IPS-15b (cell line): ENCODE results near the gene OR2W3.

Experiments
- H3K27me3 ChIP-seq: one replicate; pipeline ENCODE4 v1.6.1; 2013; ENCODE audit warnings: low read length; ENCODE audit not compliant: control insufficient read depth, insufficient read depth
- H3K36me3 ChIP-seq: one replicate; pipeline ENCODE4 v1.6.1; 2013; ENCODE audit warnings: low read length; ENCODE audit not compliant: control insufficient read depth, insufficient read depth
- H3K4me1 ChIP-seq: one replicate; pipeline ENCODE4 v1.6.1; 2013; ENCODE audit warnings: mild to moderate bottlenecking, low read length; ENCODE audit not compliant: control insufficient read depth, insufficient read depth
- H3K4me3 ChIP-seq: one replicate; pipeline ENCODE4 v1.5.1; 2013; ENCODE audit warnings: low read depth, low read length
- H3K9ac ChIP-seq: one replicate; pipeline ENCODE4 v1.6.1; 2013; ENCODE audit warnings: low read depth, mild to moderate bottlenecking, low read length
- H3K9me3 ChIP-seq: one replicate; pipeline ENCODE4 v1.6.1; 2013; ENCODE audit warnings: mild to moderate bottlenecking, low read length; ENCODE audit not compliant: control insufficient read depth, insufficient read depth

Gene OR2W3

DNA sequence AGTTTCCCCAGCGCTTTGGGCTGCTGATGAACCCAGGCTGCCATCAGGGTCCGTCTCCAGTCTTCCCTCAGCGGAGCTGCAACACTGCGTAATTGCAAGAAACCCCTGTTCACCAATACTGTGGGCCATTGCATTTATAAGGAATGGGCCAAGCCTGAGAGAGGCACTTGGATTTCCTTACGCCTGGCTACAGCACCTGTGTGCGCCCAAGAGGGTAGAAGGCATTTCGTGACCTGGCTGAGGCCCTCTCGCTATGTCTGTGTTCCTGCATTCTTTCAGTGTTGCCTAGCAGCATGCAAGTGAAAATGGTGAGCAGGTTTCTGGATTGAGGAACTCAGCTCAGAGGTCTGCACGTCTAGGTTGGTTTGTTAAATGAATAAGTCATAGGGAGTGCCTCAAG, 12.0 kb upstream of the OR2W3 start:
- no peaks in the 10 kb centered on the region for H3K9me3 ChIP-seq

DNA sequence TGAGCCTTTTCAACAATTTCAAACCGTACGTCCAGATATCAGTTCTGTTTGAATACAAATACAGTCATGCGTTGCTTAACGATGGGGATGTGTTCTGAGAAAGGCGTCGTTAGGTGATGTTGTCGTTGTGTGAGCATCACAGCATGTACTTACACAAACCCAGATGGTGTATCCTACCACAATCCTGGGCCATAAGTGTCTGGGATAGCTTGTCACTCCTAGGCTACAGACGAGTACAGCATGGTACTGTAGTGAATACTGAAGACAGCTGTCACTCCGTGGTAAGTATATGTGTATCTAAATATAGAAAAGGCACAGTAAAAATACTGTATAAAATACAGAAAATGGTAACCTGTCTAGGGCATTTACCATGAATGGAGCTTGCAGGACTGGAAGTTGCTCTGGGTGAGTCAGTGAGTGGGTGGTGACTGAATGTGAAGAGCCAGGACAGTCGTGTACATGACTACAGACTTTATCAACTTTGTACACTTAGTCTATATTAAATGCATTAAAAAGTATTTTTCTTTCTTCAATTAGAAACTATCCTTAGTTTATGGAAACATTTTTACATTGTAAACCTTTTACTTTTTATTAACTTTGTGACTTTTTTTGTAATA, 10.5 kb upstream of the OR2W3 start:
- Histone ChIP-seq H3K27me3 (no peaks in the 10 kb centered on the region), H3K4me3 (no peak overlapping the region), H3K9ac (no peak overlapping the region), H3K9me3 (no peaks in the 10 kb centered on the region), H3K4me1 (no peaks in the 10 kb centered on the region), H3K36me3 (no peaks in the 10 kb centered on the region)

More for the DNA sequence above, 12.0 kb upstream of the OR2W3 start:
- Histone ChIP-seq H3K36me3 (no peaks in the 10 kb centered on the region), H3K4me3 (no peak overlapping the region), H3K9ac (no peak overlapping the region), H3K27me3 (no peaks in the 10 kb centered on the region), H3K4me1 (no peaks in the 10 kb centered on the region)

DNA sequence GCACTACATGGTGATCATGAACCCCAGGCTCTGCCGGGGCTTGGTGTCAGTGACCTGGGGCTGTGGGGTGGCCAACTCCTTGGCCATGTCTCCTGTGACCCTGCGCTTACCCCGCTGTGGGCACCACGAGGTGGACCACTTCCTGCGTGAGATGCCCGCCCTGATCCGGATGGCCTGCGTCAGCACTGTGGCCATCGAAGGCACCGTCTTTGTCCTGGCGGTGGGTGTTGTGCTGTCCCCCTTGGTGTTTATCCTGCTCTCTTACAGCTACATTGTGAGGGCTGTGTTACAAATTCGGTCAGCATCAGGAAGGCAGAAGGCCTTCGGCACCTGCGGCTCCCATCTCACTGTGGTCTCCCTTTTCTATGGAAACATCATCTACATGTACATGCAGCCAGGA, 589 bp downstream of the OR2W3 start:
- Histone ChIP-seq H3K4me3 (no peak overlapping the region), H3K9me3 (no peaks in the 10 kb centered on the region), H3K27me3 (no peaks in the 10 kb centered on the region), H3K9ac (no peak overlapping the region), H3K4me1 (no peaks in the 10 kb centered on the region), H3K36me3 (no peaks in the 10 kb centered on the region)

DNA sequence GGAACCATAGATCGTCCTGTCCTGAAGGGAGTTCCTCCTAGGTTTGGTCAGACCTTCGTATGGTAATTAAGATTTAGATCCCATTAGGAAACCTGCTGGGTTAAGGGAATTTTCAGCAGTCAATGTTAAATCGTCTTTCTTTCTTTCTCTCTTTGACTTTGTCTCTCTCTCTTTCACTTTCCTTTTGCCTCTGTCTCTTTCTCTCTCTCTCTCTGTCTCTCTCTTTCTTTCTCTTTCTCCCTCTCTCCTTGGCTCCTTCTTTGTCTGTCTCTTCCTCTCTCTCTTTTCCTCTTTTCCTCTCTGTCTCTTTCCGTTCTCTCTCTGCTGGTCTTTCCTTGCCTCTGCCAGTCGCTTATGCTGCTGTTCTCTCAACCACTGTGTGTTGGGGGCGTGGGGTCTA, 8.7 kb downstream of the OR2W3 start:
- Histone ChIP-seq H3K27me3 (no peaks in the 10 kb centered on the region), H3K36me3 (no peaks in the 10 kb centered on the region), H3K9ac (no peak overlapping the region), H3K9me3 (no peaks in the 10 kb centered on the region), H3K4me3 (no peak overlapping the region), H3K4me1 (no peaks in the 10 kb centered on the region)

DNA sequence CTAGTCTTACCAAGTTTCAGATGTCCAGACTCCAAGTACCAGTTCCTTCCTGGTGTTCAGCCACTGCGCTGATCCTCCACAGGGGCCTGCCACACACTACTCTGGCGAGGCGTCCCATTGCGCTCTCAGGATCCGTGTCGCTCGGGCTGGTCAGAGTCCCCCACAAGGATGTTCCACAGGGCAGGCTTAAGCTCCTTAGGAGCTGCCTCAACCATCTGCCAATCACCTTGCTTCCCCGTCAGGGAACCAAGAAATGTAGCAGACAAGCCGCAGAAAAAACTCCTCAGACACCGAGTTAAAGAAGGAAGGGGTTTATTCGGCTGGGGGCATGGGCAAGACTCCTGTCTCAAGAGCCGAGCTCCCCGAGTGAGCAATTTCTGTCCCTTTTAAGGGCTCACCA, 9.8 kb downstream of the OR2W3 start:
- Histone ChIP-seq H3K9me3 (no peaks in the 10 kb centered on the region), H3K27me3 (no peaks in the 10 kb centered on the region), H3K9ac (no peak overlapping the region), H3K36me3 (no peaks in the 10 kb centered on the region), H3K4me3 (no peak overlapping the region), H3K4me1 (no peaks in the 10 kb centered on the region)

DNA sequence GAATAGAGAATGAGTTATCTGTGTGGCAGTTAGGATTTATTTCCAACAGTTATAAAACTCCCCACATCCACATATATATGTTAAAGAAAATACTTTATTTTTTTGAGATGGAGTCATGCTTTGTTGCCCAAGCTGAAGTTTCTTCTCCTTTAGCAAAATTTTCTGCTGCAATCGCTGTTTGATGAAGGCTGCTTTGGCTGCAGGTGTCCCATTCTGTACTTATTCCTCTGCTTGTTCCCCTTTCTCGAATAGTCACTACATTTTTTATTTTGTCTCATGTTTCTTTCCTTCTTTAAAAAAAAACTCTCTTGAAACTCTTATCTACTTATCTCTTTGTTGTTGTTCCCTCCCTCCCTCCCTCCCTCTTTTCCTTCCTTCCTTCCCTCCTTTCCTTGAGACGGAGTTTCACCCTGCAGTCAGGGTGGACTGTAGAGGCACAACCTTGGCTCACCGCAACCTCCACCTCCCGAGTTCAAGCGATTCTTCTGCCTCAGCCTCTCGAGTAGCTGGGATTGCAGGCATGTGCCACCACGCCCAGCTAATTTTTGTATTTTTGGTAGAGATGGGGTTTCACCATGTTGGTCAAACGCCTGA, 10.6 kb downstream of the OR2W3 start:
- Histone ChIP-seq H3K4me3 (no peak overlapping the region), H3K9me3 (no peaks in the 10 kb centered on the region), H3K36me3 (no peaks in the 10 kb centered on the region), H3K4me1 (no peaks in the 10 kb centered on the region), H3K27me3 (no peaks in the 10 kb centered on the region), H3K9ac (no peak overlapping the region)

DNA sequence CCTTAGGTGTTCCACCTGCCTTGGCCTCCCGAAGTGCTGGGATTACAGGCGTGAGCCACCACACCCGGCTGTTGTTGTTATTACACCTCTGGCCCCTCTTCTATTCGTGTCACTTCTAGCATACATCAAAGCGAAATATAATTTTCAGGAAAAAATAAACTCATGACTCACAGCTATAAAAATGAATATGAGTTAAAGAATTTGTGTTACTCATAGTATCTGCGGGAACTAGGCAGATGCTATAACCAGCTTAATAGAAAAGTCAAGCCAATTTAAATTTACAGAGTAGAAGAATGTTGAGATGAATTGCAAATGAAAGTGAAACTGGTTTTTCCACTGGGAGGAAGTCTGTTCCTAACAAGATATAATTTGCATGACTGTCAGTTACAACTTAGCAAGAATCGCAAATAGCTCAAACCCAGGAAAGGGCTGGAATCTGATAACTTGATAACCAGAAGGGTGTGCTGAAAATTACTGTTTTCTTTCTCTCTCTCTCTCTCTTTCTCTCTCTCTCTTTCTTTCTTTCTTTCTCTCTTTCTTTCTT, 11.2 kb downstream of the OR2W3 start:
- Histone ChIP-seq H3K9ac (no peak overlapping the region), H3K4me3 (no peak overlapping the region), H3K4me1 (no peaks in the 10 kb centered on the region), H3K36me3 (no peaks in the 10 kb centered on the region), H3K27me3 (no peaks in the 10 kb centered on the region), H3K9me3 (no peaks in the 10 kb centered on the region)

DNA sequence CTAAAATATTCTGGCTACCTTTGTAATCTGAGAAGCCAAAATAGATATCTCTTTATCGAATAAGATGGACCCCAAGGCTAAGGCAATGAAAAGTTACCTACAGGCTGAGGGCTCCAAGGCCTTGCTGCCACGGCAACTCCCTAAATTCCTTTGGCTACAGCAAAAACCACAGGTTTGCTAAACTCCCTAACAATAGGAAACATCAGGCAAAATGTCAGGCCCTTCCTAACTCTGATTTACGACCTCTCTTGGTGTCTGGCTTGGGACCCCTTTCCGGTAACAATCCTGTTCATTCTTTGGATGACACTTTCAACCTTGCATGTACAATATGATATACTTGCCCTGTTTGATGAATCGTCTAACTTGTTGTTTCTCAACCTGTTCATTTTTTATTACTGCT, 13.4 kb downstream of the OR2W3 start:
- no peak overlapping the region for H3K4me3 ChIP-seq
- H3K27me3 ChIP-seq: no peaks in the 10 kb centered on the region
- no peaks in the 10 kb centered on the region for H3K9me3 ChIP-seq
- no peaks in the 10 kb centered on the region for H3K4me1 ChIP-seq
- H3K36me3 ChIP-seq: no peaks in the 10 kb centered on the region
- no peak overlapping the region for H3K9ac ChIP-seq

DNA sequence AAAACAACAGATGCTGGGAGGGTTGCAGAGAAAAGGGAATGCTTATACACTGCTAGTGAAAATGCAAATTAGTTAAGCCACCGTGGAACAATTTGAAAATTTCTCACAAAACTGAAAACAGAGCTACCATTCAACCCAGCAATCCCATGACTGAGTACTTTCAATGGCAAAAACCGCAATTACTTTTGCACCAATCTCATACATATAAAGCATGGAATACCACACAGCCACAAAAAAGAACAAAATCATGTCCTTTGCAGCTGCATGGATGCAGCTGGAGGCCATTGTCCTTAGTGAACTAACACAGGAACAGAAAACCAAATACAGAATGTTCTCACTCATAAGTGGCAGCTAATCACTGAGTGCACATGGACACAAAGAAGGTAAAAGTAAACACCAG, 18.4 kb downstream of the OR2W3 start:
- H3K4me3 ChIP-seq: no peak overlapping the region
- no peaks in the 10 kb centered on the region for H3K36me3 ChIP-seq
- no peaks in the 10 kb centered on the region for H3K9me3 ChIP-seq
- H3K27me3 ChIP-seq: no peaks in the 10 kb centered on the region
- no peaks in the 10 kb centered on the region for H3K4me1 ChIP-seq
- H3K9ac ChIP-seq: no peak overlapping the region

DNA sequence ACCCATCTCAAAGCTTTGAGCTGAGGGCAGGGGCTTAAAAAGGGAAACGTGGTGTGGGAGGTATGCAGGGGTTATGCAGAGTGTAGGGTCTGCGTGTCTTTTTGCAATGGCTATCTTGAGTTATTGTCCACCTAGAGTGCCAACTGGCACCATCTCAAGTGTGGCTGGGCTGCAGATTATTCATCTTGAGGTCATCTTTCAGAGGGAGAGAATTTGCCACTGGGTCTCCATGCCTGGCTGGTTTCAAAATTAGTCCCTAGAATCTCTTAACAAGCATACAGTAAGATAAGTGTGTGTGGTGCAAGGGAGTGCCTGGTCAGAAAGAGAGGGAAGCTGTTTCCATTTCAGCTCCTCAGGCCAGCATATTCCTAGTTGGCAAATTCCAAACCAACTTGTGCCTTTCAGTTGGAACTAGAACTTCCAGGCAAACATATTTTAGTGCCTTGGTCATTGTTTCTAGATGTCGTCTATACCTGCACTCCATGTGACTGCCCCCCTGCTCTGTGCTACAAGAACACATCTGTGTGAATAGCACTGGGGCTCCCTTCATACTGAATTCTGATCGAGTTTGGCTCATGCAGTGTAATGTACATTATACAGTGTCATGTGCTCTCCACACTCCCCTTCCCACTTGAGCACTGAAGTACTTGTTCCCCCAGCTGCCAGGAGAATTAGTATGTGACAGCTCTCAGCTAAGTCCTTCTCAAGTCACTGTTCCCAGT, 19.7 kb downstream of the OR2W3 start:
- H3K4me1 ChIP-seq: no peaks in the 10 kb centered on the region
- no peaks in the 10 kb centered on the region for H3K9me3 ChIP-seq
- no peaks in the 10 kb centered on the region for H3K27me3 ChIP-seq
- no peak overlapping the region for H3K9ac ChIP-seq
- no peak overlapping the region for H3K4me3 ChIP-seq
- H3K36me3 ChIP-seq: no peaks in the 10 kb centered on the region

DNA sequence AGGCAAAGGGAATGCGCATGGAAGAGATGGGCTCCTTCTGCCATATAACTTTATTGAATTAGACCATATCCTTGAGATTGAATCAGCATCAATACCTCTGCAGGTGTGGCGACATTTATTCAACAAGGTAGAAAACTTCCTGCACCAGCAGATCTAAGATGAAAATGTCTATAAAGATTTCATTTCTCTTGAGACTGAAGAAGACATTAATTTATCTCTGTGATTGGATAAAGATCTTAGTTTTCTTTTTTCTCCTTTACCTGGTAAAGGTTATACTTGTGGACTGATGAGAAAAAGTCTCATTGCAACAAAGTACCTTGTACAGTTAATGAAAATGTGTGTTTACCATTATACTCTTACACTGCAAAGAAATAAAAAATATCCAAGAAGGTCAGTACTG, 24.6 kb downstream of the OR2W3 start, which contains the start of gene OR2T8:
TSS of gene OR2T8 (plus strand) at position 301 of the 400 bp plus-strand sequence. CDS start 766 bp downstream, outside the sequence.
- H3K36me3 ChIP-seq: no peaks in the 10 kb centered on the region
- H3K9me3 ChIP-seq: no peaks in the 10 kb centered on the region
- no peak within 1 kb of the TSS for H3K9ac ChIP-seq
- no peaks in the 10 kb centered on the region for H3K27me3 ChIP-seq
- H3K4me1 ChIP-seq: no peaks in the 10 kb centered on the region
- no peak within 1 kb of the TSS for H3K4me3 ChIP-seq

DNA sequence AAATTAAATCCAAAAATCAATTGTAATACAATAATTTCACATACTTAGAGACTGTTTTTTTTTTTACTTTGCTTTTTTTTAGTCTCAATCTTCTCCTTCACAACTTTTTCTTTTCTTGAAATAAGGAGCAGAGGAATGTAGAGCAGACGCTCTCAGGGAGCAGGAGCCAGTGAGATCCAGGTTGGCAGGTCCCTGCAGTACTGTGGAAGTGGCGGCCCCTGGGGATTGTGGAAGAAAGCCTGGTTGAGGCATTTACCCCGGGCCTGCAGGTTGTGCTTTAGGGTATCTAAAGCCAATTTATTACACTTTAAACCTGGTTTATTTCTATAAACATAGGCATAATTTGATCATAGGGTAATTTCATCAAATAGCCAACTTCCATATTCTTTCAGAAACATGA, 28.6 kb downstream of the OR2W3 start:
- Histone ChIP-seq H3K27me3 (no peaks in the 10 kb centered on the region), H3K4me1 (no peaks in the 10 kb centered on the region), H3K36me3 (no peaks in the 10 kb centered on the region), H3K4me3 (no peak overlapping the region), H3K9ac (no peak overlapping the region), H3K9me3 (no peaks in the 10 kb centered on the region)
